GM18951 (cell line): ENCODE data around the gene ADORA3.

Source experiments
- POLR2A ChIP-seq: IDR thresholded peaks from 4 replicates; pipeline ENCODE4 v1.6.1; 2011; ENCODE audit warnings: mild to moderate bottlenecking; ENCODE audit not compliant: insufficient read length, insufficient read depth; ENCODE audit errors: extremely low read depth
- in situ Hi-C: fragments of 300-500 bp; cut with MboI; formaldehyde crosslinking; loops from one replicate; pipeline ENCODE4 v1.12.0; 2022; ENCODE audit warnings: low sequenced_read_pairs, mixed read lengths, inconsistent platforms; ENCODE audit not compliant: unreplicated experiment

Gene ADORA3

DNA sequence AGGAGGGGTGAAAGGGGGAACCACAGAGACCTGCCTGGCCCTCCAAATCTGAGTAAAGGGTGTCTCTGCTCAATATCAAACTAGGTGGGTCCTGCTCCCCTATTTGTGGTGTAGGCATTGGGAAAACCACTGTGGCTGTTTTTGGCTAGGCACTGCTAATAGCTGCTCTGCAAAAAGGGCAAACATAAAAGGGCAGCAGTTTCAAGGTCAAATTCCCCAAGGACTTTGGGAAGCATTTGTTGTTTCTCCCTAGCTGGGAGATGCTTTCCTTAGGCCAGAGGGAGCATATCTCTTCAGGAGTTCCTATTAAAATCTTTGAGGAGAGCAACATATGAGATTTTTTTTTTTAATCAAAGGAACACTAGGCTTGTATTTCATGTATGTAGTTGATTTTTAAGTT, 27.2 kb downstream of the ADORA3 start:
- in situ Hi-C loops: loop anchor here (10.0 to 25.0 kb wide), 2 partner anchors 279 to 886 kb away; partner anchors contain the start of gene DDX20

GRCh38 chr1:111475701-111476100, 27.7 kb downstream of the ADORA3 start:
- no peak for TF ChIP-seq POLR2A
- in situ Hi-C loops: loop anchor here (10.0 to 25.0 kb wide), 2 partner anchors 279 to 887 kb away; partner anchors contain the start of gene DDX20

More for the DNA sequence above, 27.2 kb downstream of the ADORA3 start:
- TF ChIP-seq POLR2A: no peak

GRCh38 chr1:111474521-111474920, 28.9 kb downstream of the ADORA3 start:
- no peak for TF ChIP-seq POLR2A
- in situ Hi-C loops: loop anchor here (10.0 kb wide), 1 partner anchor 280 kb away; the partner anchor contains the start of gene DDX20

DNA sequence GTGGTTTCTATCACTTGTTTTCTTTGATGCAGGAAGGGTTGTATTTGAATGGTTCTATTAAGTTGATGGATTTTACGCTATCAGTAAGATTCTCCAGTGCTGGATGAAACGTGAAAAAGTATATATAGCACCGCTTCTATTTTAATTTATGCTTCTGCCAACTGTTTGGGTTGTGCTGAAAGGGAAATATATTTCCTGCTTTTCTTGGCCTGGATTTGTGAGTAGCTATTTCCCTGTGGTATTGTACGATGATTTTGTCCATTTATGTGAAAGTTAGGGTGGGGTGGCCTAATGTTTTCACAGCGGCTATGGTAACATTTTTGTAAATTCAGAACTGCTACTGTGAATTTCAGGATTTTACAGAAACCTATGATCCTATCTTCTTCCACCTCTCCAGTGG, 29.3 kb downstream of the ADORA3 start:
- TF ChIP-seq POLR2A: no peak
- in situ Hi-C loops: loop anchor here (10.0 kb wide), 1 partner anchor 281 kb away; the partner anchor contains the start of gene DDX20

DNA sequence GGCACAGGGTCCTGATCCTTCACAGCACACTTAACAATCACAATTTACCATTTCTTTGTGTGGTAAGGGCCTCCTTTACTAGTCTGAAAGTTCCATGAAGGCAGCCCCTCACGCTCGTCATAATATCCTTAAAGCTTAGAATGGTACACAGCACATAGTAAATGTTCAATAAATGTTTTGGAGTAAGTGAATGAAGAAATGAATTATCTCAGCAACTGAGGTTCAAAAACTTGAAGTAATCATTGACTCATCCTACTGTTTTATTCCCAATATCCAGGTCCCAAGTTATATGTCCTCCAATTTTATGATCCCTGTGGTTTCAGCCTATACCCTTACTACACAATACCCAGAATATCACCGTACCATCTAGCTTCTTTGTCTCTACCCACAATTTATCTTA, 31.9 kb downstream of the ADORA3 start:
- in situ Hi-C loops: loop anchor here (10.0 kb wide), 1 partner anchor 283 kb away; the partner anchor contains the start of gene DDX20
- no peak for TF ChIP-seq POLR2A

GRCh38 chr1:111471012-111471411, 32.4 kb downstream of the ADORA3 start:
- TF ChIP-seq POLR2A: no peak
- in situ Hi-C loops: loop anchor here (10.0 kb wide), 1 partner anchor 284 kb away; the partner anchor contains the start of gene DDX20

DNA sequence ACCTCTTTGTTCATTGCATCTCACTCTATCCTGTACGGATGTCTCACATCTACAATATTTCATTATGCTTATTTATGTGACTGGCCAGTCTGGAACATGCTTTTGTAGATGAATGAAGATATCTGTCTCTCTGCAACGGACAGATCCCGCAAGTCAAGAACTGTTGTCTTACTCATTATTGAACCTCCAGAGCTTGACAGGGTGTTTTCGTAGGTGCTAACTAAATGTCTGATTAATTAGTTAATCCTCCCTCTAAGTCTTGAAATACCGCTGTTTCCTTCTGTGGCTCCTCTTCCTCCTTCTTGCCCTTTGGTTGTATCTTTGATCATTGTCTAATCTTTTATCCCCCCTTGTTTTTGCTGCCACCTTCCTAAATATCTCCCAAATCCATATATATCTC, 32.8 kb downstream of the ADORA3 start:
- TF ChIP-seq POLR2A: no peak
- in situ Hi-C loops: loop anchor here (10.0 kb wide), 1 partner anchor 284 kb away; the partner anchor contains the start of gene DDX20

- in situ Hi-C loops: no loop called here
These were observed 33.9 kb downstream of the ADORA3 start for GRCh38 chr1:111469539-111469938.

DNA sequence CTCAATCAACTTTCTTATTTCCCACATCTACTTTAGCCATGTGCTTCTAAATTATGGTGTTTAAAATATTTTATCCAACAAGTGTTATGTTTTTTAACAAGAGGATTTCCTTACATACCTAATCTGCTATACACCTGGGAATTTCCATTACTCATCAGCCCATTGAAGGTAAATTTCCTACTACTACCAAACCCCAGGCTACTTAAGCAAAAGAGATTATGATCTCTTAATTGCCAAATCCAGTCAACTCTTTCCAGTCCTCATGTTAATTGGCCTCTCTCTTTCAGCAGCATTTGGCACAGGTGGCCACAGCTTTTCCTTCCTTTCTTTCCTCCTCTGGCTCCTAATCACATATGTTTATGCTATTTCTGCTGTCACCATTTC, 34.7 kb downstream of the ADORA3 start:
- in situ Hi-C loops: no loop called here
- no peak for TF ChIP-seq POLR2A

More at GRCh38 chr1:111469539-111469938, 33.9 kb downstream of the ADORA3 start:
- no peak for TF ChIP-seq POLR2A

DNA sequence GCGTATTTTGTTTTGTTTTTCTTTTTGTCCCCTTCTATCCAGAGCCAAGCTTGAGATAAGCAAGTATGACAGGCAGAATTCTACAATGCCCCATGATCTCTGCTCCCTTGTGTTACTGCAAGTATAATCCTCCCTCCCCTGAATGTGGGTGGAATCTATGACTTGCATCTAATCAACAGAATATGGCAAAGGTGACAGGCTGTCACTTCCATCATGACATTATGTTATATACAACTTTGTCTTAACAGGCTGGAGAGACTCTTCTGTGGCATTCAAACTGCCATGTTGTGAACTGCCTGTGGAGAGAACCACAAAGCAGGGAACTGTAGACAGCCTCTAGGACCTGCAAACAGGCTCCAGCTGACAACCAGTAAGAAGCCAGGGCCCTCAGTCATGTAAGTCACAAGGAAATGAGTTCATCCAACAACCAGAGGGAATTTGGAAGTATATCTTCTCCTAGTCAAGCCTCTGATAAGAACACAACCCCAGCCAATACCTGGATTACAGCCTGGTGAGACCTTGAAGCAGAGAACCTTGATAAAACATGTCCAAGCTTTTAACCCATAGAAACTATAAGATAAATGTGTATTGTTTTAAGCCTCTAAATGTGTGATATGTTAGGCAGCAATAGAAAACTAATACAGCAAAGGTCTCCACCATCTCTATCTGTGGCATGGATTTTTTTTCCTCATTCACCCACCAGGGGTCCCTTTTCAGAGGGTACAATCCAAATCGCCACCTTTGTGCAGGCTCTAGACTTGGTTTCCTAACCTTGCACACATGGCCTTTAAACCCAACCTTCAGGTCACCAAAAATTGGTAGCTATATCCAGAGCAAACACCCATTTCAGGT, 35.3 kb downstream of the ADORA3 start:
- in situ Hi-C loops: no loop called here
- TF ChIP-seq POLR2A: no peak

DNA sequence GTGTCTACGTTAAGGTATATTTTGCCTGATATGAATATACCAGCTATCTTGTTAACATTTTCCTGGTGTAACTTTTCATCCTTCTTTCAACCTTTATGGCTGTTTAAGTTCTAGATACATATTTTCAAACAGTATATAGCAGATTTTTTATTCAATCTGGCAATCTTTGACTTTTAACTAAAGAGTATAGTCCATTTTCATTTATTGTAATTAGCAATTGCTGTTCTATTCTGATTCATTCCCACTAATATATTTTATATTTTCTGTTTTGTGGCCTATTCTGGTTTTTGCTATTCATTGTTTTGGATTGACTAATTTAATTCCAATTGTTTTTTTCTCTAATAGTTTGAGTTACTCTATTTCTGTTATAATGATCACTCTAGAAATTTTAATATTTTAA, 37.0 kb downstream of the ADORA3 start:
- in situ Hi-C loops: no loop called here
- TF ChIP-seq POLR2A: no peak

GRCh38 chr1:111465754-111466153, 37.7 kb downstream of the ADORA3 start:
- in situ Hi-C loops: no loop called here
- no peak for TF ChIP-seq POLR2A

DNA sequence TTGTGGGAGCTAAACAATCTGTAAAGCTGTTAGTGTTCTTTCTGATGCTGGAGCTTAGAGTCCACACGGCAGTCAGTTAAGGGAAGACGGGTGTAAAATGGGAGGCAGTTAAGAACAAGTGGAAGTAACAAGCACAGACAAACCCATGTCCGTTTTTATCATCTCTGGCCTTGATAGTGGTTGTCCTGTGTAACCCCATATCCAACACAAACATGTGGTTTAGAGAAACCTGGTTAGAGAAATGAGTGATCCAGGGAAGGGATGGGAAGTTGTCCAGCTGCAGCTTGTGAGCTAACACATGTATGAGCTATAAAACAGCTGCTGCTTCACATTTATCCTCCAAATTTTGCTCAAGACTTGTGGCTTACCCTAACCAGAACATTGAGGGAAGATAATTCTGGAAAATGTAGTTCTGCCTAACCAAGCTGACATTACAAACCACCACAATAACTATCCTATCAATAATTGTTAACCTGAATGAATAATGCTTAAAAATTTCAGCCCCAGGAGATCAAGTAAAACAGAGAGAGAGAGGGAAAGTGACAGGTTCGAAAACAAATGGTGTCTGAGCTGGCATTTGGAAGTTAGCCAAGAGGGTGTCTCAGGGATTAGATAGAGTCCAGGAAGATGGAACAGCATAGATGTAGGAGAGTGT, 40.3 kb downstream of the ADORA3 start:
- no peak for TF ChIP-seq POLR2A

More for the DNA sequence above, 40.3 kb downstream of the ADORA3 start:
- in situ Hi-C loops: no loop called here
